Transverse colon (tissue), 4 donors: ENCODE measurements around the gene TMEM43.

Source experiments
- EP300 ChIP-seq: sonication (generic); formaldehyde crosslinking; IDR thresholded peaks from one replicate; pipeline ENCODE4 v1.6.1; 2017; ENCODE audit warnings: antibody characterized with exemption, low read depth
- POLR2A ChIP-seq: fragments of 450-650 bp; IDR thresholded peaks from one replicate; pipeline ENCODE4 v1.6.1; 2016; ENCODE audit warnings: antibody characterized with exemption, mild to moderate bottlenecking, moderate library complexity
- POLR2AphosphoS5 ChIP-seq, 3 donors: sonication (generic); formaldehyde crosslinking; IDR thresholded peaks; one replicate each; pipeline ENCODE4 v1.6.1; 2016; ENCODE audit warnings: antibody characterized with exemption in 3 of 3
- TF ChIP-seq, protein P1 (sequence below), 5 experiments: fragments of 200-600 bp in 3 of 5; fragments of 450-650 bp in 2 of 5; sonication (generic) in 3 of 5; IDR thresholded peaks; 1 replicate in 2 of 5; 2 replicates in 3 of 5; pipeline ENCODE4 v1.5.1; 2016 to 2017; ENCODE audit warnings: antibody characterized with exemption in 5 of 5, inconsistent platforms in 3 of 5, mild to moderate bottlenecking in 2 of 5, moderate library complexity in 1 of 5

- TF ChIP-seq, protein P1, sequence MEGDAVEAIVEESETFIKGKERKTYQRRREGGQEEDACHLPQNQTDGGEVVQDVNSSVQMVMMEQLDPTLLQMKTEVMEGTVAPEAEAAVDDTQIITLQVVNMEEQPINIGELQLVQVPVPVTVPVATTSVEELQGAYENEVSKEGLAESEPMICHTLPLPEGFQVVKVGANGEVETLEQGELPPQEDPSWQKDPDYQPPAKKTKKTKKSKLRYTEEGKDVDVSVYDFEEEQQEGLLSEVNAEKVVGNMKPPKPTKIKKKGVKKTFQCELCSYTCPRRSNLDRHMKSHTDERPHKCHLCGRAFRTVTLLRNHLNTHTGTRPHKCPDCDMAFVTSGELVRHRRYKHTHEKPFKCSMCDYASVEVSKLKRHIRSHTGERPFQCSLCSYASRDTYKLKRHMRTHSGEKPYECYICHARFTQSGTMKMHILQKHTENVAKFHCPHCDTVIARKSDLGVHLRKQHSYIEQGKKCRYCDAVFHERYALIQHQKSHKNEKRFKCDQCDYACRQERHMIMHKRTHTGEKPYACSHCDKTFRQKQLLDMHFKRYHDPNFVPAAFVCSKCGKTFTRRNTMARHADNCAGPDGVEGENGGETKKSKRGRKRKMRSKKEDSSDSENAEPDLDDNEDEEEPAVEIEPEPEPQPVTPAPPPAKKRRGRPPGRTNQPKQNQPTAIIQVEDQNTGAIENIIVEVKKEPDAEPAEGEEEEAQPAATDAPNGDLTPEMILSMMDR (IDR thresholded peaks at IDR 0.05): no peak
- no peak for TF ChIP-seq POLR2A
- TF ChIP-seq EP300: no peak
- no peak for TF ChIP-seq POLR2AphosphoS5 (IDR thresholded peaks at IDR 0.05)
Observed at GRCh38 chr3:14161282-14161681, 36.4 kb downstream of the TMEM43 start.
